HepG2 (cell line): Measurements from ENCODE around the gene VDR. TPM values are rescaled to one million over a fixed set of nuclear protein-coding genes. Genes with fewer than 3 reads are reported as not detected.

ENCODE experiments used
- ATAC-seq: fragments of 200-7000 bp; cut with Tn5 transposase; 3 replicates; pipeline ENCODE4 v1.9.1; 2020; ENCODE audit warnings: mild to moderate bottlenecking, moderate library complexity
- BruUV-seq: library from RNA; stranded (reverse); fragments of 400-500 nt; replicated peaks from 2 replicates; lab custom pipeline; 2021; lab: Mats Ljungman, UMichigan
- CTCF ChIA-PET: fragments of 300-600 bp; formaldehyde crosslinking; extraction: SDS; loops from one replicate; lab custom pipeline; 2021; ENCODE audit warnings: low total read pairs, inconsistent platforms, low intra/inter-chr PET ratio; lab: Yijun Ruan, JAX
- POLR2A ChIA-PET: fragments of 350-600 bp; sonication (Branson Sonifier 250); formaldehyde crosslinking; loops from one replicate; lab custom pipeline; 2020; ENCODE audit warnings: antibody characterized with exemption, inconsistent platforms; lab: Yijun Ruan, JAX
- DNase-seq: peaks from one replicate; pipeline ENCODE4 v3.0.0-alpha.2; 2015; ENCODE audit warnings: low spot score
- FAIRE-seq: peaks from 3 replicates; lab custom pipeline; 2011; peaks lifted over from hg19 to GRCh38; lab: Jason Lieb, UNC
- H2AFZ ChIP-seq: one replicate; pipeline ENCODE4 v1.6.1; 2011; ENCODE audit warnings: low read length, inconsistent platforms
- H3K27ac ChIP-seq: fragments of 300-600 bp; 3 replicates; pipeline ENCODE4 v1.8.0; 2011; ENCODE audit warnings: mixed run types, mild to moderate bottlenecking, mixed read lengths, low read length, inconsistent platforms; ENCODE audit not compliant: insufficient read depth; ENCODE audit errors: extremely low read length
- H3K27me3 ChIP-seq, 2 experiments: fragments of 200-600 bp in 1 of 2; 2 replicates in 1 of 2; 3 replicates in 1 of 2; pipeline versions ENCODE4 v1.6.0 to v1.8.0; 2011; ENCODE audit warnings: low read length in 2 of 2, mild to moderate bottlenecking in 2 of 2, moderate library complexity in 2 of 2, inconsistent platforms in 1 of 2; ENCODE audit not compliant: insufficient read depth in 2 of 2, control insufficient read depth in 1 of 2
- H3K36me3 ChIP-seq, 2 experiments: fragments of 200-600 bp in 1 of 2; replicated peaks in 1 of 2; 2 replicates in 1 of 2; 3 replicates in 1 of 2; pipeline versions ENCODE4 v1.5.1 to v1.8.0; 2011; ENCODE audit warnings: low read length in 2 of 2, inconsistent platforms in 1 of 2; ENCODE audit not compliant: insufficient read depth in 2 of 2, control insufficient read depth in 1 of 2
- H3K4me1 ChIP-seq: 2 replicates; pipeline ENCODE4 v1.5.1; 2012; ENCODE audit warnings: low read length, inconsistent platforms; ENCODE audit not compliant: insufficient read depth
- H3K4me2 ChIP-seq: 2 replicates; pipeline ENCODE4 v1.6.0; 2011; ENCODE audit warnings: low read depth, low read length, inconsistent platforms
- H3K4me3 ChIP-seq, 3 experiments: fragments of 200-600 bp in 1 of 3; sonication (generic), shearing (Covaris generic) in 1 of 3; replicated peaks in 1 of 3; 2 replicates each; pipeline ENCODE4 v1.5.1; 2011 to 2016; ENCODE audit warnings: low read length in 3 of 3, inconsistent platforms in 2 of 3, low read depth in 2 of 3, mild to moderate bottlenecking in 2 of 3, control low read depth in 1 of 3, mixed read lengths in 1 of 3; ENCODE audit not compliant: insufficient read depth in 1 of 3
- H3K79me2 ChIP-seq: one replicate; pipeline ENCODE4 v1.6.1; 2011; ENCODE audit warnings: low read length, inconsistent platforms; ENCODE audit not compliant: insufficient read depth
- H3K9ac ChIP-seq: 2 replicates; pipeline ENCODE4 v1.6.0; 2011; ENCODE audit warnings: mild to moderate bottlenecking, low read depth, low read length, inconsistent platforms; ENCODE audit not compliant: insufficient read depth
- H3K9me3 ChIP-seq: 2 replicates; pipeline ENCODE4 v1.5.1; 2012; ENCODE audit warnings: mild to moderate bottlenecking, low read length
- H4K20me1 ChIP-seq: 2 replicates; pipeline ENCODE4 v1.6.0; 2011; ENCODE audit warnings: inconsistent platforms, mild to moderate bottlenecking, low read length, moderate library complexity; ENCODE audit not compliant: insufficient read depth
- MAFG ChIP-seq: sonication (generic); formaldehyde crosslinking; IDR thresholded peaks from 2 replicates; pipeline ENCODE4 v1.5.1; 2020; ENCODE audit warnings: mild to moderate bottlenecking, missing genetic modification reagents
- NPAS2 ChIP-seq: sonication (generic); formaldehyde crosslinking; IDR thresholded peaks from 2 replicates; pipeline ENCODE4 v1.8.0; 2022; ENCODE audit warnings: mild to moderate bottlenecking, missing genetic modification reagents, borderline replicate concordance
- STAG1 ChIP-seq: sonication (generic); formaldehyde crosslinking; IDR thresholded peaks from 2 replicates; pipeline ENCODE4 v1.4.0; 2020; ENCODE audit warnings: missing genetic modification reagents
- ZBTB3 ChIP-seq: sonication (generic); formaldehyde crosslinking; IDR thresholded peaks from 2 replicates; pipeline ENCODE4 v1.4.0; 2020; ENCODE audit warnings: low read depth, mild to moderate bottlenecking, moderate library complexity, missing genetic modification reagents, borderline replicate concordance
- ZNF138 ChIP-seq: sonication (generic); formaldehyde crosslinking; IDR thresholded peaks from 2 replicates; pipeline ENCODE4 v1.5.0; 2020; ENCODE audit warnings: mild to moderate bottlenecking, low read depth, missing genetic modification reagents
- ZNF383 ChIP-seq: sonication (generic); formaldehyde crosslinking; IDR thresholded peaks from 2 replicates; pipeline ENCODE4 v1.4.0; 2020; ENCODE audit warnings: missing genetic modification reagents, mild to moderate bottlenecking, borderline replicate concordance
- ZNF468 ChIP-seq: sonication (generic); formaldehyde crosslinking; IDR thresholded peaks from 2 replicates; pipeline ENCODE4 v1.8.0; 2022; ENCODE audit warnings: mild to moderate bottlenecking, moderate library complexity, missing genetic modification reagents
- ZNF543 ChIP-seq: sonication (generic); formaldehyde crosslinking; IDR thresholded peaks from 2 replicates; pipeline ENCODE4 v1.4.0; 2020; ENCODE audit warnings: mild to moderate bottlenecking, missing genetic modification reagents
- WGBS: methylation state at CpG from one replicate; pipeline ENCODE4 v1.1.6; 2017; ENCODE audit warnings: low lambda C conversion rate; 5-methylcytosine and 5-hydroxymethylcytosine counted together
- in situ Hi-C: cut with HindIII; loops from 2 replicates; pipeline ENCODE4 v1.10.0; 2017; ENCODE audit warnings: low pct_unique_long_range_greater_than_20kb; ENCODE audit not compliant: extremely low pct_ligation_motif_present
- intact Hi-C: fragments of 100-400 bp; cut with micrococcal nuclease; formaldehyde crosslinking; loops from one replicate; pipeline ENCODE4 v1.10.0; 2022; ENCODE audit not compliant: unreplicated experiment
- polyA plus RNA-seq, 8 experiments: library from polyadenylated mRNA; depleted of rRNA in 3 of 8; stranded (reverse) in 7 of 8; unstranded in 1 of 8; fragments of >200 nt; fragmentation: Illumina TruSeq in 4 of 8; extraction: Trizol in 4 of 8; gene quantifications; 2 replicates each; pipeline versions ENCODE4 v1.2.1 to v1.2.3, GENCODE V29; 2011 to 2016; ENCODE audit warnings: low read depth in 4 of 8, missing spikeins in 1 of 8, mixed read lengths in 1 of 8; ENCODE audit not compliant: insufficient read depth in 1 of 8
- total RNA-seq, 5 experiments: library from RNA; depleted of rRNA; stranded (reverse); fragments of >200 nt; fragmentation: Illumina TruSeq; extraction: Trizol; gene quantifications; 2 replicates each; pipeline ENCODE4 v1.2.3, GENCODE V29; 2016; ENCODE audit warnings: low read depth in 1 of 5
- TF ChIP-seq, protein P1 (sequence below): sonication (generic); formaldehyde crosslinking; IDR thresholded peaks from 2 replicates; pipeline ENCODE4 v1.5.1; 2020; ENCODE audit warnings: mild to moderate bottlenecking, missing genetic modification reagents, moderate library complexity
- TF ChIP-seq, protein P2 (sequence below): sonication (generic); formaldehyde crosslinking; IDR thresholded peaks from 2 replicates; pipeline ENCODE4 v1.5.0; 2020; ENCODE audit warnings: mild to moderate bottlenecking, missing genetic modification reagents, moderate library complexity
- TF ChIP-seq, protein P3 (sequence below): sonication (generic); formaldehyde crosslinking; IDR thresholded peaks from 2 replicates; pipeline ENCODE4 v1.8.1; 2023; ENCODE audit warnings: mild to moderate bottlenecking, missing genetic modification reagents
- TF ChIP-seq, protein P4 (sequence below): sonication (generic); formaldehyde crosslinking; IDR thresholded peaks from 2 replicates; pipeline ENCODE4 v1.9.0; 2021; ENCODE audit warnings: missing genetic modification reagents, borderline replicate concordance

VDR gene
- total and polyA plus RNA-seq, 2 of the 13 experiments (the other 11 are each of a cell fraction or from before 2014, with no cell fraction given), result 0.08 to 0.33 TPM

DNA sequence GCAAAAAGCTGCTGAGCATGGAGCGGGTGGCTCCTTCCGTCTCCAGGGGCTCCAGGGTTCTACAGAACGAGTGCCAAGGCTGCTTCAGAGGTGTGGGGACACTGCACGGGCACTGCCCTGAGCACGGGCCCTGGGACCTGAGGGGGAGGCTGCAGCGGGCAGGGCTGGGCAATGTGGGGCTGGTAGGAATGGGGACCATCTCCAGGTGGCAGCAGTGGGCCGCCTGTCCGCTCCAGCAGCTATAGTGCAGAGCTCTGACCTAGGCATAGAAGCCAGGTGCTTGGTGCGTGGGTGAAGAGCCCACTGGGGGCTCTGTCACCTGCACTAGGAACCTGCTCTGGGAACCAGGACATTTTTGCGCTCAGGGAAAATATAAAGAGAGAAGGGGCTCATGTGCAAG, 107.4 kb downstream of the VDR start:
- intact Hi-C loops, result loop anchor here (1.0 kb wide), 1 partner anchor 40 kb away; no protein-coding TSS in a partner anchor
- TF ChIP-seq, protein P1, sequence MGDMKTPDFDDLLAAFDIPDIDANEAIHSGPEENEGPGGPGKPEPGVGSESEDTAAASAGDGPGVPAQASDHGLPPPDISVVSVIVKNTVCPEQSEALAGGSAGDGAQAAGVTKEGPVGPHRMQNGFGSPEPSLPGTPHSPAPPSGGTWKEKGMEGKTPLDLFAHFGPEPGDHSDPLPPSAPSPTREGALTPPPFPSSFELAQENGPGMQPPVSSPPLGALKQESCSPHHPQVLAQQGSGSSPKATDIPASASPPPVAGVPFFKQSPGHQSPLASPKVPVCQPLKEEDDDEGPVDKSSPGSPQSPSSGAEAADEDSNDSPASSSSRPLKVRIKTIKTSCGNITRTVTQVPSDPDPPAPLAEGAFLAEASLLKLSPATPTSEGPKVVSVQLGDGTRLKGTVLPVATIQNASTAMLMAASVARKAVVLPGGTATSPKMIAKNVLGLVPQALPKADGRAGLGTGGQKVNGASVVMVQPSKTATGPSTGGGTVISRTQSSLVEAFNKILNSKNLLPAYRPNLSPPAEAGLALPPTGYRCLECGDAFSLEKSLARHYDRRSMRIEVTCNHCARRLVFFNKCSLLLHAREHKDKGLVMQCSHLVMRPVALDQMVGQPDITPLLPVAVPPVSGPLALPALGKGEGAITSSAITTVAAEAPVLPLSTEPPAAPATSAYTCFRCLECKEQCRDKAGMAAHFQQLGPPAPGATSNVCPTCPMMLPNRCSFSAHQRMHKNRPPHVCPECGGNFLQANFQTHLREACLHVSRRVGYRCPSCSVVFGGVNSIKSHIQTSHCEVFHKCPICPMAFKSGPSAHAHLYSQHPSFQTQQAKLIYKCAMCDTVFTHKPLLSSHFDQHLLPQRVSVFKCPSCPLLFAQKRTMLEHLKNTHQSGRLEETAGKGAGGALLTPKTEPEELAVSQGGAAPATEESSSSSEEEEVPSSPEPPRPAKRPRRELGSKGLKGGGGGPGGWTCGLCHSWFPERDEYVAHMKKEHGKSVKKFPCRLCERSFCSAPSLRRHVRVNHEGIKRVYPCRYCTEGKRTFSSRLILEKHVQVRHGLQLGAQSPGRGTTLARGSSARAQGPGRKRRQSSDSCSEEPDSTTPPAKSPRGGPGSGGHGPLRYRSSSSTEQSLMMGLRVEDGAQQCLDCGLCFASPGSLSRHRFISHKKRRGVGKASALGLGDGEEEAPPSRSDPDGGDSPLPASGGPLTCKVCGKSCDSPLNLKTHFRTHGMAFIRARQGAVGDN (CRISPR knock-in tag), result 0 out of 2 replicates have a peak, but pooled peaks have one; percentile 14
- peak; percentile 78 for TF ChIP-seq STAG1 (CRISPR knock-in tag)
- no peak for TF ChIP-seq MAFG (CRISPR knock-in tag)
- TF ChIP-seq, protein P2, sequence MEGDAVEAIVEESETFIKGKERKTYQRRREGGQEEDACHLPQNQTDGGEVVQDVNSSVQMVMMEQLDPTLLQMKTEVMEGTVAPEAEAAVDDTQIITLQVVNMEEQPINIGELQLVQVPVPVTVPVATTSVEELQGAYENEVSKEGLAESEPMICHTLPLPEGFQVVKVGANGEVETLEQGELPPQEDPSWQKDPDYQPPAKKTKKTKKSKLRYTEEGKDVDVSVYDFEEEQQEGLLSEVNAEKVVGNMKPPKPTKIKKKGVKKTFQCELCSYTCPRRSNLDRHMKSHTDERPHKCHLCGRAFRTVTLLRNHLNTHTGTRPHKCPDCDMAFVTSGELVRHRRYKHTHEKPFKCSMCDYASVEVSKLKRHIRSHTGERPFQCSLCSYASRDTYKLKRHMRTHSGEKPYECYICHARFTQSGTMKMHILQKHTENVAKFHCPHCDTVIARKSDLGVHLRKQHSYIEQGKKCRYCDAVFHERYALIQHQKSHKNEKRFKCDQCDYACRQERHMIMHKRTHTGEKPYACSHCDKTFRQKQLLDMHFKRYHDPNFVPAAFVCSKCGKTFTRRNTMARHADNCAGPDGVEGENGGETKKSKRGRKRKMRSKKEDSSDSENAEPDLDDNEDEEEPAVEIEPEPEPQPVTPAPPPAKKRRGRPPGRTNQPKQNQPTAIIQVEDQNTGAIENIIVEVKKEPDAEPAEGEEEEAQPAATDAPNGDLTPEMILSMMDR (CRISPR knock-in tag), result peak; percentile 74
- TF ChIP-seq ZNF543 (CRISPR knock-in tag), result no peak
- TF ChIP-seq ZNF383 (CRISPR knock-in tag), result no peak
- no peak for TF ChIP-seq ZBTB3 (CRISPR knock-in tag)
- TF ChIP-seq, protein P3, sequence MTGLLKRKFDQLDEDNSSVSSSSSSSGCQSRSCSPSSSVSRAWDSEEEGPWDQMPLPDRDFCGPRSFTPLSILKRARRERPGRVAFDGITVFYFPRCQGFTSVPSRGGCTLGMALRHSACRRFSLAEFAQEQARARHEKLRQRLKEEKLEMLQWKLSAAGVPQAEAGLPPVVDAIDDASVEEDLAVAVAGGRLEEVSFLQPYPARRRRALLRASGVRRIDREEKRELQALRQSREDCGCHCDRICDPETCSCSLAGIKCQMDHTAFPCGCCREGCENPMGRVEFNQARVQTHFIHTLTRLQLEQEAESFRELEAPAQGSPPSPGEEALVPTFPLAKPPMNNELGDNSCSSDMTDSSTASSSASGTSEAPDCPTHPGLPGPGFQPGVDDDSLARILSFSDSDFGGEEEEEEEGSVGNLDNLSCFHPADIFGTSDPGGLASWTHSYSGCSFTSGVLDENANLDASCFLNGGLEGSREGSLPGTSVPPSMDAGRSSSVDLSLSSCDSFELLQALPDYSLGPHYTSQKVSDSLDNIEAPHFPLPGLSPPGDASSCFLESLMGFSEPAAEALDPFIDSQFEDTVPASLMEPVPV (CRISPR knock-in tag), result no peak
- TF ChIP-seq, protein P4, sequence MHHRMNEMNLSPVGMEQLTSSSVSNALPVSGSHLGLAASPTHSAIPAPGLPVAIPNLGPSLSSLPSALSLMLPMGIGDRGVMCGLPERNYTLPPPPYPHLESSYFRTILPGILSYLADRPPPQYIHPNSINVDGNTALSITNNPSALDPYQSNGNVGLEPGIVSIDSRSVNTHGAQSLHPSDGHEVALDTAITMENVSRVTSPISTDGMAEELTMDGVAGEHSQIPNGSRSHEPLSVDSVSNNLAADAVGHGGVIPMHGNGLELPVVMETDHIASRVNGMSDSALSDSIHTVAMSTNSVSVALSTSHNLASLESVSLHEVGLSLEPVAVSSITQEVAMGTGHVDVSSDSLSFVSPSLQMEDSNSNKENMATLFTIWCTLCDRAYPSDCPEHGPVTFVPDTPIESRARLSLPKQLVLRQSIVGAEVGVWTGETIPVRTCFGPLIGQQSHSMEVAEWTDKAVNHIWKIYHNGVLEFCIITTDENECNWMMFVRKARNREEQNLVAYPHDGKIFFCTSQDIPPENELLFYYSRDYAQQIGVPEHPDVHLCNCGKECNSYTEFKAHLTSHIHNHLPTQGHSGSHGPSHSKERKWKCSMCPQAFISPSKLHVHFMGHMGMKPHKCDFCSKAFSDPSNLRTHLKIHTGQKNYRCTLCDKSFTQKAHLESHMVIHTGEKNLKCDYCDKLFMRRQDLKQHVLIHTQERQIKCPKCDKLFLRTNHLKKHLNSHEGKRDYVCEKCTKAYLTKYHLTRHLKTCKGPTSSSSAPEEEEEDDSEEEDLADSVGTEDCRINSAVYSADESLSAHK (CRISPR knock-in tag), result no peak
- TF ChIP-seq NPAS2, result no peak
- no peak for TF ChIP-seq ZNF468 (CRISPR knock-in tag)
- TF ChIP-seq ZNF138, result no peak

More for the DNA sequence above, 107.4 kb downstream of the VDR start:
- peaks cover 0 to 2% of the 10 kb centered on the region in 2 experiments; a peak in 1 of 5 replicates for H3K36me3 ChIP-seq
- ChIA-PET CTCF (interaction anchor here (1.2 to 3.7 kb wide), 2 partner anchors 37 to 41 kb away, joined by 4 to 33 read pairs; no protein-coding TSS in a partner anchor), POLR2A (no interaction called here)
- no TSS peak for BruUV-seq
- H3K27me3 ChIP-seq, result no peaks in the 10 kb centered on the region
- WGBS, result 84% methylated on average over 7 of the region's 10 CpGs
- no peaks in the 10 kb centered on the region for H4K20me1 ChIP-seq
- no peaks in the 10 kb centered on the region for H3K79me2 ChIP-seq
- H3K9ac ChIP-seq, result no peak overlapping the region
- in situ Hi-C loops, result no loop called here
- H3K4me1 ChIP-seq, result no peaks in the 10 kb centered on the region
- FAIRE-seq (no peak), ATAC-seq (peak; percentile 77), DNase-seq (no peak)
- no peak overlapping the region for H3K27ac ChIP-seq
- no peak overlapping the region for H3K4me3 ChIP-seq
- H2AFZ ChIP-seq, result no peak overlapping the region
- no peaks in the 10 kb centered on the region for H3K9me3 ChIP-seq
- H3K4me2 ChIP-seq, result no peak overlapping the region
